BE2C (cell line): ENCODE measurements around the gene CHI3L2.

ENCODE experiments used
- DNase-seq: peaks from one replicate; pipeline ENCODE4 v3.0.0-alpha.2; 2020
- H3K27me3 ChIP-seq: fragments of 250-450 bp; sonication (Bioruptor Pico); 2 replicates; pipeline ENCODE4 v1.5.1; 2020; ENCODE audit warnings: mild to moderate bottlenecking
- H3K36me3 ChIP-seq: fragments of 250-450 bp; sonication (Bioruptor Pico); 2 replicates; pipeline ENCODE4 v1.5.1; 2020; ENCODE audit warnings: mild to moderate bottlenecking
- H3K4me1 ChIP-seq: fragments of 250-450 bp; sonication (Bioruptor Pico); 2 replicates; pipeline ENCODE4 v1.5.1; 2020
- H3K4me3 ChIP-seq: 2 replicates; pipeline ENCODE4 v1.5.1; 2011; ENCODE audit warnings: low read depth, low read length
- H3K9me3 ChIP-seq: fragments of 250-450 bp; sonication (Bioruptor Pico); 2 replicates; pipeline ENCODE4 v1.5.1; 2020
- TF ChIP-seq, protein P1 (sequence below): IDR thresholded peaks from 2 replicates; pipeline ENCODE4 v1.5.1; 2012; ENCODE audit warnings: mild to moderate bottlenecking, low read depth, low read length

Gene CHI3L2

DNA sequence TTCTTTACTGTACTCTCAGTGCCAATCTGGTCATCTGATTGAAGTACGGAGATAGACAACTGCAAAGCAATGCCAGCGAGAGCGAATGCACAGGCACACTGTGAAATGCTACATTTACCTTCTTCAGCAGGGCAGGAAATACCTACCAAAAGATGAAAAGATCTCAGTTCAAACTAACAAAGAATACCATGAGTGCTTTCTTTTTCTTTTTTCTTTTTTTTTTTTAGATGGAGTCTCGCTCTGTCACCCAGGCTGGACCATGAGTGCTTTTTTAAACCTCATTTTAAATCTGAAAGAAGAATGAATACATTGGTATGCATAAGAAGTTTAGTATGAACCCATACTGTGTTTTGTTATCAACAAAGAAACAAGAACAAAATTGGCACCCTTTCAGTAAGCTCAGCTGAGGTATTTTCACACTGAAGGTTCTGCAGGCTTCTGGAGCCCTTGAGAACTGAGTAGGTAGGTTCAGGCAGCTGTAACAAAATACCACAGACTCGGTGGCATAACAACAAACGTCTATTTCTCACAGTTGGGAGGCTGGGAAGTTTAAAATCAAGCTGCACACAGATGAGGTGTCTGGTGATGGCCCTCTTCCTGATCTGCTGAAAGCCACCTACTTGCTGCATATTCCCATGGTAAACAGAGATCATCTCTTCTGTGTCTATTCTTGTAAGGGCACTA is 1.7 kb upstream of the CHI3L2 start:
- TF ChIP-seq, protein P1, sequence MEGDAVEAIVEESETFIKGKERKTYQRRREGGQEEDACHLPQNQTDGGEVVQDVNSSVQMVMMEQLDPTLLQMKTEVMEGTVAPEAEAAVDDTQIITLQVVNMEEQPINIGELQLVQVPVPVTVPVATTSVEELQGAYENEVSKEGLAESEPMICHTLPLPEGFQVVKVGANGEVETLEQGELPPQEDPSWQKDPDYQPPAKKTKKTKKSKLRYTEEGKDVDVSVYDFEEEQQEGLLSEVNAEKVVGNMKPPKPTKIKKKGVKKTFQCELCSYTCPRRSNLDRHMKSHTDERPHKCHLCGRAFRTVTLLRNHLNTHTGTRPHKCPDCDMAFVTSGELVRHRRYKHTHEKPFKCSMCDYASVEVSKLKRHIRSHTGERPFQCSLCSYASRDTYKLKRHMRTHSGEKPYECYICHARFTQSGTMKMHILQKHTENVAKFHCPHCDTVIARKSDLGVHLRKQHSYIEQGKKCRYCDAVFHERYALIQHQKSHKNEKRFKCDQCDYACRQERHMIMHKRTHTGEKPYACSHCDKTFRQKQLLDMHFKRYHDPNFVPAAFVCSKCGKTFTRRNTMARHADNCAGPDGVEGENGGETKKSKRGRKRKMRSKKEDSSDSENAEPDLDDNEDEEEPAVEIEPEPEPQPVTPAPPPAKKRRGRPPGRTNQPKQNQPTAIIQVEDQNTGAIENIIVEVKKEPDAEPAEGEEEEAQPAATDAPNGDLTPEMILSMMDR: no peak
- H3K4me3 ChIP-seq: no peak overlapping the region
- no peaks in the 10 kb centered on the region for H3K36me3 ChIP-seq
- H3K27me3 ChIP-seq: peaks cover 14% of the 10 kb centered on the region; the same call in 1 of the 2 replicates
- H3K4me1 ChIP-seq: no peaks in the 10 kb centered on the region
- no peak for DNase-seq
- no peaks in the 10 kb centered on the region for H3K9me3 ChIP-seq

DNA sequence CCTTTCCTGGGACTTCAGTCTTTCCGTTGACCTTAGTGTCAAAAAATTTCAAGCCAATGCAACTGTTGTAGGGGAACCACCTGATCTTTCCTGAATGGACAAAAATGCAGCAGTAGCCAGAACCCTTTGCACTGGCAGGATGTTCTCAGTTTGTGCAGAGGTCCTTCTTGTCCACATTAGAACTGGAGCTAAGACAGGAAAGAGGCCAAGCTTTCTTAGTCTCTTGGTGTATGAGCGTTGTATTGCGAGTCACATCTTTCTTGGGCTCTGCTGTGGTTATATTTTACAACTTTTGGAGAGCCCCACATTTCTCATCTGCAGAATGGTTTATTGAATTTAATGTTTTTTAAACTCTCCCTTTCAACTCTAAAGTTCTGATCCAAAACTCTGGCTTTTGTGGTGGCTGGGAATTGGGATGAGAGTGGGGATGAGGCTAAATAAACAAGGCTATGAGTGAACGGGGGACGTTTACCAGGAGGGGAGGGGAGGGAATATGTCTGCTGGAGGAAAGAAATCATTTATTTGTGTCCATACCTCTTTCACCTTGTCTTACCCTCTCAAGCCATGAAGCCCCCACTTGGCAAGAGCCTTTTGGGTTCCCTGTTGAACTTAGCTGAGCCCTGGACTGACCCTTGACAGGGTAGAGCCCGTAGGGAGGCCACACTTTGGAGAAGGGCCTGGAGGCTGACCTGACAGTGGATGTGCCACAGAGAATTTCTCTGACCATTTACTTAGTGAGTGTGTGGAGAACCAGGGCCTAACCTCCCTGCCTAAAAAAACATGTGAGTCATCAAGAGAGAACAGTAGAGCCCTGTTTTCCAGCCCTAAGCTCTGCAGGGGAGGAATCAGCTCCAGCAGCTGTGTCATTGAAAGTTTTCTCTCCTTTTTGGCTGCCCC is 586 bp downstream of the CHI3L2 start:
- H3K9me3 ChIP-seq: no peaks in the 10 kb centered on the region
- TF ChIP-seq, protein P1: no peak
- peaks cover 24% of the 10 kb centered on the region for H3K27me3 ChIP-seq
- H3K36me3 ChIP-seq: no peaks in the 10 kb centered on the region
- DNase-seq: no peak
- H3K4me3 ChIP-seq: no peak overlapping the region
- no peaks in the 10 kb centered on the region for H3K4me1 ChIP-seq

DNA sequence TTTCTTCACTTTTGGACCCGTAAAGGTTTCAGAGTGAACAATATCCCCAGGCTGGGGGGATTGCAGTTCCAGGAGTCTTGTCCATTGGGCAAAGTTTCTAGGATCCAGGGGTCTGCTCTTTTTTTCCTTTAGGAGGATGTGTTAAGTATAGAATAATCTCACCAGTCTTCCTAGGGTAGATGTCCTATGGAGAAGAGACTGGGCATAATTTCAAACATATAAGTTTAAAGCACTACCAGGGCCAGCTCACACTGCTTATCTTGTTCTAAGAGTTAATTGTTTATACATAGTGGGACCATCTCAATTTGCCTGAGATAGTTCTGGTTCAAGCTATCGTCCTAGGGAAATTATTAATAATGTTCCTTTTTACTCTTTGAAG is 1.2 kb downstream of the CHI3L2 start:
- Histone ChIP-seq H3K9me3 (no peaks in the 10 kb centered on the region), H3K4me3 (no peak overlapping the region), H3K27me3 (peaks cover 28% of the 10 kb centered on the region), H3K4me1 (no peaks in the 10 kb centered on the region), H3K36me3 (no peaks in the 10 kb centered on the region)
- no peak for DNase-seq
- TF ChIP-seq, protein P1: no peak

DNA sequence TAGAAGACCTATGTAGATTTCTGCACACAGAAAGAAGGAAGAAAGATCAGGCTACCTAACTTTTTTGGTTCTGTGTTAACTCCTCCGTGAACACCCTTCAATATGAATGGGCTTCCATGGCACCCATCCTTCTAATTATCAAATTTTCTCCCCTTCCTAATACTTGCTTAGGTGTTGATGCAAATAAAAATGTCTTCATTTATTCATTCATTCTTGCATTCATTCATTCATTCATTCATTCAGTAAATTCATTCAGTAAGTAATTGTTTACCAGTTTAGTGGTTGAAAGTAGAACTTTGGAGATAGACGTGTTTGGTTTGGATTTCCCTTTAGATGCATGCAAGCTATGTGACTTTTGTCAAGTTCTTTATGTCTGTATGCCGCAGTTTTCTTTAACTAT is 4.6 kb downstream of the CHI3L2 start:
- Histone ChIP-seq H3K36me3 (no peaks in the 10 kb centered on the region), H3K27me3 (peaks cover 32% of the 10 kb centered on the region), H3K4me3 (no peak overlapping the region), H3K9me3 (no peaks in the 10 kb centered on the region), H3K4me1 (no peaks in the 10 kb centered on the region)
- TF ChIP-seq, protein P1: no peak
- DNase-seq: no peak

DNA sequence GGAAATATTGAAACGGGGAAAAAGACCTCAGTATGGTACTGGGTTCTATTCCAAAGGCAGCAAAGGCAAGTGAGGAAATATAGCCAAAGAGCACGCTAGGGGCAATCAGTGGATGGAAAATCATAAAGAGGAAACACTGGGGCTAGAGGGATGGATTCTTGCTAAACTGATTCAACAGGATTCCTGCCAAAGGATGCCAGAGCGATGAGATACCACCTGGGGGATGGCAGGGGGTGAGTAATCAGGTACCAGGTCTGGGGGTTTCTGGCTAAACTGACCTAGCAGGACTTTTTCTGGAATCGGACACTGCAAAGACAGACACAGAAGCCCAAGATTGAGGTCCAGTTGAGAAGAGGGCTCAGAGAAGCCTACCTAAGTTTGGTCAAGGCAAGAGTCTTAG is 6.7 kb downstream of the CHI3L2 start:
- no peak for DNase-seq
- no peaks in the 10 kb centered on the region for H3K36me3 ChIP-seq

More for the DNA sequence above, 6.7 kb downstream of the CHI3L2 start:
- no peak overlapping the region for H3K4me3 ChIP-seq
- TF ChIP-seq, protein P1: no peak
- H3K9me3 ChIP-seq: no peaks in the 10 kb centered on the region
- no peaks in the 10 kb centered on the region for H3K4me1 ChIP-seq
- peaks cover 29% of the 10 kb centered on the region for H3K27me3 ChIP-seq
